HG02885 (cell line): ENCODE data around the gene VSX1.
A peak's percentile ranks its signal among the peaks of the same experiment; 100 is the strongest.

Source experiments
- ATAC-seq: cut with Tn5 transposase; IDR thresholded peaks from one replicate; pipeline ENCODE4 v1.9.1; 2021; ENCODE audit warnings: mild to moderate bottlenecking; ENCODE audit not compliant: unreplicated experiment, poor library complexity

VSX1 gene

GRCh38 chr20:25042531-25043498 is 39.1 kb downstream of the VSX1 start:
- peak; percentile 85 for ATAC-seq

- no peak for ATAC-seq
Measured at GRCh38 chr20:25041813-25042530, 40.0 kb downstream of the VSX1 start.

- ATAC-seq, result no peak
Measured at GRCh38 chr20:25040438-25040831, 41.5 kb downstream of the VSX1 start.

GRCh38 chr20:25039697-25040437 is 42.1 kb downstream of the VSX1 start:
- ATAC-seq, result no peak

- no peak for ATAC-seq
Measured at GRCh38 chr20:25038591-25039015, 43.3 kb downstream of the VSX1 start.

- ATAC-seq, result no peak
Measured at GRCh38 chr20:25038103-25038410, 43.9 kb downstream of the VSX1 start.

GRCh38 chr20:25037288-25038102 is 44.4 kb downstream of the VSX1 start:
- ATAC-seq, result no peak

GRCh38 chr20:25036331-25036936 is 45.5 kb downstream of the VSX1 start:
- ATAC-seq, result no peak

- ATAC-seq, result peak; percentile 54
Measured at GRCh38 chr20:25035921-25036320, 46.0 kb downstream of the VSX1 start.

- ATAC-seq, result no peak
Measured at GRCh38 chr20:25033924-25034300, 48.0 kb downstream of the VSX1 start.

- ATAC-seq, result no peak
Measured at GRCh38 chr20:25033265-25033923, 48.5 kb downstream of the VSX1 start.

- ATAC-seq, result no peak
Measured at GRCh38 chr20:25032478-25033264, 49.3 kb downstream of the VSX1 start.

GRCh38 chr20:25032065-25032477 is 49.9 kb downstream of the VSX1 start:
- no peak for ATAC-seq

GRCh38 chr20:25031241-25031640 is 50.7 kb downstream of the VSX1 start:
- no peak for ATAC-seq

GRCh38 chr20:25030649-25031207 is 51.2 kb downstream of the VSX1 start:
- ATAC-seq, result no peak

GRCh38 chr20:25030007-25030648 is 51.8 kb downstream of the VSX1 start:
- ATAC-seq, result no peak

GRCh38 chr20:25025986-25026605 is 55.8 kb downstream of the VSX1 start:
- no peak for ATAC-seq
